OCI-LY1 (cell line): Measurements from ENCODE around the gene NEDD4L.

ENCODE experiments used
- H2AFZ ChIP-seq: fragments of 200-600 bp; sonication (generic), shearing (Covaris generic); 2 replicates; pipeline ENCODE4 v1.6.0; 2014; ENCODE audit warnings: antibody characterized with exemption, mild to moderate bottlenecking, low read length
- H3F3A ChIP-seq: fragments of 200-600 bp; sonication (generic), shearing (Covaris generic); 2 replicates; pipeline ENCODE4 v1.6.0; 2014; ENCODE audit warnings: mild to moderate bottlenecking, antibody characterized with exemption, low read length, moderate library complexity; ENCODE audit not compliant: insufficient read depth
- H3K27ac ChIP-seq: fragments of 200-600 bp; sonication (generic); 2 replicates; pipeline ENCODE4 v1.5.1; 2014; ENCODE audit warnings: low read length, mixed run types, mild to moderate bottlenecking, low read depth; ENCODE audit not compliant: poor library complexity, severe bottlenecking
- H3K27me3 ChIP-seq: fragments of 200-600 bp; sonication (generic); 2 replicates; pipeline ENCODE4 v1.6.0; 2014; ENCODE audit warnings: antibody characterized with exemption, mild to moderate bottlenecking, low read length, moderate library complexity; ENCODE audit not compliant: insufficient read depth
- H3K36me3 ChIP-seq: fragments of 200-600 bp; sonication (generic); 2 replicates; pipeline ENCODE4 v1.6.1; 2014; ENCODE audit warnings: mild to moderate bottlenecking, antibody characterized with exemption, low read length, moderate library complexity, mixed read lengths; ENCODE audit not compliant: insufficient read depth
- H3K4me1 ChIP-seq: fragments of 200-600 bp; sonication (generic); 2 replicates; pipeline ENCODE4 v1.5.1; 2014; ENCODE audit warnings: mild to moderate bottlenecking, low read length, moderate library complexity; ENCODE audit not compliant: insufficient read depth, severe bottlenecking
- H3K4me2 ChIP-seq: fragments of 200-600 bp; sonication (generic), shearing (Covaris generic); 2 replicates; pipeline ENCODE4 v1.6.1; 2014; ENCODE audit warnings: low read length
- H3K4me3 ChIP-seq: fragments of 200-600 bp; sonication (generic); 2 replicates; pipeline ENCODE4 v1.5.1; 2014; ENCODE audit warnings: low read length, low read depth, mild to moderate bottlenecking, mixed read lengths; ENCODE audit not compliant: poor library complexity, severe bottlenecking
- H3K79me2 ChIP-seq: fragments of 200-600 bp; shearing (Covaris generic); 2 replicates; pipeline ENCODE4 v1.6.1; 2016; ENCODE audit warnings: mixed run types, low read length, mixed read lengths; ENCODE audit not compliant: insufficient read depth
- H3K9ac ChIP-seq: fragments of 200-600 bp; sonication (generic), shearing (Covaris generic); 2 replicates; pipeline ENCODE4 v1.6.1; 2014; ENCODE audit warnings: mild to moderate bottlenecking, low read length, mixed read lengths
- H3K9me2 ChIP-seq: fragments of 200-600 bp; sonication (generic), shearing (Covaris generic); 2 replicates; pipeline ENCODE4 v1.6.1; 2014; ENCODE audit warnings: low read depth, mild to moderate bottlenecking, low read length, mixed read lengths
- H3K9me3 ChIP-seq: fragments of 200-600 bp; shearing (Covaris generic); 2 replicates; pipeline ENCODE4 v1.6.1; 2014; ENCODE audit warnings: low read length, mixed read lengths
- H4K20me1 ChIP-seq: fragments of 200-600 bp; sonication (generic), shearing (Covaris generic); 2 replicates; pipeline ENCODE4 v1.6.0; 2016; ENCODE audit warnings: mild to moderate bottlenecking, low read length; ENCODE audit not compliant: insufficient read depth
- EZH2 ChIP-seq: fragments of 200-600 bp; sonication (generic), shearing (Covaris generic); IDR thresholded peaks from 2 replicates; pipeline ENCODE4 v1.8.0; 2017; ENCODE audit warnings: borderline replicate concordance, mixed run types, mild to moderate bottlenecking, antibody characterized with exemption, low read length, moderate library complexity, mixed read lengths
- TF ChIP-seq, protein P1 (sequence below): fragments of 200-600 bp; sonication (generic), shearing (Covaris generic); IDR thresholded peaks from 2 replicates; pipeline ENCODE4 v1.5.1; 2017; ENCODE audit warnings: mild to moderate bottlenecking, antibody characterized with exemption, low read length, moderate library complexity, mixed read lengths

NEDD4L gene

DNA sequence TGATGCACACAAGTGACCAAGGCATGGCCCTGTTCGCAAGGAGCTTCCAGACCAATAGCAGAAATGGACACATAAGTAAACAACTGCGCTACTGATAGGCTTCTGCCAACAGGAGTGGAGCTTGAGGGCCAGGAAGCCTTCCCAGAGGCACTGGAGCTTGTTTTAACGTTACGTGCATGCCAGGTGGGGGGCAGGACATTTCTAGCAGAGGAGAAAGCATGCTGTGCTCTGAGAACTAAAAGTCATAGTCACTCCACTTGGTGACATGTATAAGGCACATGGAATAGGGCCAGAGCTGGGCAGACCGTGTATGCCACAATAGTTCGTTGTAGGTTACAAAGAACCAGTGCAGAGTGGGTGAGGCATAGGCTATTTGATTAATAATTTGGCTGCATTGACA lies 184.2 kb downstream of the NEDD4L start:
- no peaks in the 10 kb centered on the region for H3K36me3 ChIP-seq
- H2AFZ ChIP-seq, result no peak overlapping the region
- no peak overlapping the region for H3K9ac ChIP-seq
- no peaks in the 10 kb centered on the region for H3K4me1 ChIP-seq
- no peaks in the 10 kb centered on the region for H4K20me1 ChIP-seq
- TF ChIP-seq, protein P1, sequence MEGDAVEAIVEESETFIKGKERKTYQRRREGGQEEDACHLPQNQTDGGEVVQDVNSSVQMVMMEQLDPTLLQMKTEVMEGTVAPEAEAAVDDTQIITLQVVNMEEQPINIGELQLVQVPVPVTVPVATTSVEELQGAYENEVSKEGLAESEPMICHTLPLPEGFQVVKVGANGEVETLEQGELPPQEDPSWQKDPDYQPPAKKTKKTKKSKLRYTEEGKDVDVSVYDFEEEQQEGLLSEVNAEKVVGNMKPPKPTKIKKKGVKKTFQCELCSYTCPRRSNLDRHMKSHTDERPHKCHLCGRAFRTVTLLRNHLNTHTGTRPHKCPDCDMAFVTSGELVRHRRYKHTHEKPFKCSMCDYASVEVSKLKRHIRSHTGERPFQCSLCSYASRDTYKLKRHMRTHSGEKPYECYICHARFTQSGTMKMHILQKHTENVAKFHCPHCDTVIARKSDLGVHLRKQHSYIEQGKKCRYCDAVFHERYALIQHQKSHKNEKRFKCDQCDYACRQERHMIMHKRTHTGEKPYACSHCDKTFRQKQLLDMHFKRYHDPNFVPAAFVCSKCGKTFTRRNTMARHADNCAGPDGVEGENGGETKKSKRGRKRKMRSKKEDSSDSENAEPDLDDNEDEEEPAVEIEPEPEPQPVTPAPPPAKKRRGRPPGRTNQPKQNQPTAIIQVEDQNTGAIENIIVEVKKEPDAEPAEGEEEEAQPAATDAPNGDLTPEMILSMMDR, result no peak
- TF ChIP-seq EZH2, result no peak
- no peak overlapping the region for H3K4me3 ChIP-seq
- H3K4me2 ChIP-seq, result no peak overlapping the region
- no peaks in the 10 kb centered on the region for H3F3A ChIP-seq
- no peaks in the 10 kb centered on the region for H3K9me3 ChIP-seq
- no peaks in the 10 kb centered on the region for H3K9me2 ChIP-seq
- no peak overlapping the region for H3K27ac ChIP-seq
- no peaks in the 10 kb centered on the region; the same call in 1 of the 2 replicates for H3K27me3 ChIP-seq
- no peaks in the 10 kb centered on the region for H3K79me2 ChIP-seq

DNA sequence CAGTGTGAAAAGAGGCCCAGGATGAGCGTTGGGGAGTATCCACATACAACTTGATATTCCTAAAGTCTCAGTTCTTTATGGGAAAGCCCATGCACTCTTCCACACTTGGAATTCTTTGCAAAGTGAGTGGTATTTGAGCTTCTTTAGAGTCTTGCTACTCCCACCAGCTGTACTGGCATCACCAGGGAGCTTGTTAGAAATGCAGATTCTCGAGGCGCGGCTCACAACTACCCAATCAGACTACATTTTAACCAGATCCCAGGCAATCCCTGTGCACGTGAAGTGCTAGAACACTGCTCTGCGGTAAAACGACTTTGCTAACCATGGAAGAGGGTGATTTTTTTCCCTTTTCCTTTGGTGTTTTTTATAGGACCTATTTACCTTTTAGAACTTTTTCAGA lies 184.7 kb downstream of the NEDD4L start:
- no peaks in the 10 kb centered on the region for H3F3A ChIP-seq
- TF ChIP-seq EZH2, result no peak
- TF ChIP-seq, protein P1, result no peak
- no peak overlapping the region for H3K27ac ChIP-seq
- H3K4me3 ChIP-seq, result no peak overlapping the region
- H3K79me2 ChIP-seq, result no peaks in the 10 kb centered on the region
- H3K27me3 ChIP-seq, result no peaks in the 10 kb centered on the region; the same call in 1 of the 2 replicates
- no peaks in the 10 kb centered on the region for H3K9me3 ChIP-seq
- H3K36me3 ChIP-seq, result no peaks in the 10 kb centered on the region
- no peak overlapping the region for H3K4me2 ChIP-seq
- H2AFZ ChIP-seq, result no peak overlapping the region
- no peaks in the 10 kb centered on the region for H3K4me1 ChIP-seq
- no peaks in the 10 kb centered on the region for H4K20me1 ChIP-seq
- no peak overlapping the region for H3K9ac ChIP-seq
- H3K9me2 ChIP-seq, result no peaks in the 10 kb centered on the region

DNA sequence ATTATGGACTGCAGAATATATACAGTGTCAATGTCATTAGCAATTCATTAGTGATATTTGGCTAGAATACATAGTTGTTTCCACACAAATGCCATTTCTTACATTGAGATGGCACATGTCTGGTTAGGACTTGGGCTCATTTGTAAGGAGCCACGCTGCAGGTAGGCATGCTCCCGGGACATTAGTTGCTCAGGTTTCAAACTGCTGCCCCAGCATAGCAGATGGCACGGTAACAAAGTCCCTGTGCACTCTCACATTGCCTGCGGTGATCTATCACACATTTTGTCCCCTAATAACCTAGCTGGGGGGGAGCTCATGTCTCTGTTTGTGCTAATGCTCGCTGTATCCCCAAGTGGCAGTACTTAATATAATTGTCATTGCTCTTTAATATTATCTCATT lies 185.1 kb downstream of the NEDD4L start:
- no peak overlapping the region for H3K4me2 ChIP-seq
- no peaks in the 10 kb centered on the region for H4K20me1 ChIP-seq
- no peak overlapping the region for H3K9ac ChIP-seq
- H3K27me3 ChIP-seq, result no peaks in the 10 kb centered on the region
- no peaks in the 10 kb centered on the region for H3K4me1 ChIP-seq
- H3K4me3 ChIP-seq, result no peak overlapping the region
- no peaks in the 10 kb centered on the region for H3F3A ChIP-seq
- no peaks in the 10 kb centered on the region for H3K9me2 ChIP-seq
- H3K36me3 ChIP-seq, result no peaks in the 10 kb centered on the region
- TF ChIP-seq, protein P1, result no peak
- no peak for TF ChIP-seq EZH2
- H3K27ac ChIP-seq, result no peak overlapping the region
- no peaks in the 10 kb centered on the region for H3K9me3 ChIP-seq
- H2AFZ ChIP-seq, result no peak overlapping the region
- H3K79me2 ChIP-seq, result no peaks in the 10 kb centered on the region
